ENCODE data around the gene FAM149B1.

Gene FAM149B1

DNA sequence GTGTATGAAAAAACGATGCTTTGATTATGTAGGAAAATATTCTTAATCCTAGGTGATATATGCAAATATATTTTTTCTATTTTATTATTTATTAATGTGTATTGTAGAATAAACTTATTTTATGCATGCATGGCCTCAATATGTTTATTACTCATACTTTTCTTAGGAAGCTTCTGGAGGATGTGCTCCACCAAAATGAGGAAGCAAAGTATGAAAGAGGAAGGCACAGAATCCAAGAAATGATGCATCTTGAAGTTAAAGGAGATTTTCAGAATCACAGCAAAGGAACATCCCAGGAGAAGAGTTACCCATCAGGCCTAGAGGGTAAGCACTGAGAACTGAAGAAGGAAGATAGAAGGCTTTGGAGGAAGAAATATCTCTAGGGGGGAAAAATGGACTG, 119.5 kb downstream of the FAM149B1 start:
- DNase-seq (ENCODE audit: low spot score) = no peak

DNA sequence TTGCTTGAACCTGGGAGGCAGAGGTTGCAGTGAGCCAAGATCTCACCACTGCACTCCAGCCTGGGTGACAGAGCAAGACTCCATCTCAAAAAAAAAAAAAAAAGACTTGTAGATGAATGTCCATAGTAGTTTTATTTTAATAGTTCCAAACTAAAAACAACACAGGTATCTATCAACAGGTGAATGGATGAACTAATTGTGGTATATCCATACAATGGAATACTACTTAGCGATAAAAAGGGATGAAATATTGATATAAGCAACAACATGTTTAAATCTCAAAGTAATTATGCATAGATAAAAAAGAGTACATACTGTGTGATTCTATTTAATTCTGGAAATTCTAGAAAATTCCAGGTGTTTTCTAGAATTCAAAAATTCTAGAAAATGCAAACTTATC, 122.0 kb downstream of the FAM149B1 start:
- DNase-seq (ENCODE audit: low spot score) = no peak

DNA sequence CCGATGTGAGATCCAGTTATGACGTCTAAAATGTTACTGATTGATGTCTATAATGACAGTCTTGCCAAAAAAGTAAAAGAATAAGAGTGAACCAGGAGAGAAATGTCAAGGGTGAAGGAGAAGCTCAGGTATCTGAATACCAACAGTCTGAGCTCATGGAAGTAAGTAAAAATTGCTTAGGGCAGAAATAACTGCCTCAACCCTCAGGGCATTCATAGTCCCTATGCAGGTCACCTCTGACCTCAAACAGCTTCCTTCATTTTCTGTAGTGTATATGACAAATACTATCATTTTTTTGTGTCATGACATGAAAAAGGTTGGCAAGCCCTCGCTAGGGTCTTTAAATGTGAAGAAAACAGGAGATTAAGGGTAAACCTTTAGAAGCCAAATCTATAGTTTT, 125.5 kb downstream of the FAM149B1 start:
- no peak for DNase-seq (ENCODE audit: low spot score)
